Left renal pelvis (tissue), 4 donors: ENCODE results near the gene LRRC4B. TPM values are rescaled to one million over a fixed set of nuclear protein-coding genes. Genes with fewer than 3 reads are reported as not detected.

ENCODE experiments used
- DNase-seq, 4 donors: peaks; one replicate each; pipeline ENCODE4 v3.0.0-alpha.2; 2013; ENCODE audit warnings: low read depth in 4 of 4, low spot score in 3 of 4
- polyA plus RNA-seq, 4 donors: library from polyadenylated mRNA; unstranded; fragments of 120-200 nt; gene quantifications; one replicate each; pipeline ENCODE4 v1.2.1, GENCODE V29; 2013; ENCODE audit not compliant: insufficient read length in 4 of 4

The LRRC4B gene
- polyA plus RNA-seq, 4 donors = 15.7 to 26.8 (median 20.1) TPM

GRCh38 chr19:50509366-50509765 lies 58.9 kb downstream of the LRRC4B start:
- no peak for DNase-seq

DNA sequence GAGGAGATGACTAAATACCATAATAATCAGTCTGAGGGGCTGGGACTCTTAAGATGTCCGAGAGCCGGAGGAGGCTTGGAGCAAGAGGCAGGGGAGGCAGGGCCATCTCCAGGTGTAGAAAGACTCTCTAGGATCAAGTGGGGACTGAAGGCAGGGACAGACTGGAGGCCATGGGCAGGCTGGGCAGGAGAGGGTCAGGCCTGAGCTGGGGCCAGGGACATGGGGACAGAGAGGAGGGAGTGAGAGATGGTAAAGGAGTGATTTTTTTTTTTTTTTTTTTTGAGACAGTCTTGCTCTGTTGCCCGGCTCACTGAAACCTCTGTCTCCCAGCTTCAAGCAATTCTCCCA lies 59.4 kb downstream of the LRRC4B start:
- DNase-seq = no peak

GRCh38 chr19:50507376-50507775 lies 60.9 kb downstream of the LRRC4B start:
- DNase-seq = no peak

GRCh38 chr19:50506700-50507099 lies 61.5 kb downstream of the LRRC4B start:
- no peak for DNase-seq

DNA sequence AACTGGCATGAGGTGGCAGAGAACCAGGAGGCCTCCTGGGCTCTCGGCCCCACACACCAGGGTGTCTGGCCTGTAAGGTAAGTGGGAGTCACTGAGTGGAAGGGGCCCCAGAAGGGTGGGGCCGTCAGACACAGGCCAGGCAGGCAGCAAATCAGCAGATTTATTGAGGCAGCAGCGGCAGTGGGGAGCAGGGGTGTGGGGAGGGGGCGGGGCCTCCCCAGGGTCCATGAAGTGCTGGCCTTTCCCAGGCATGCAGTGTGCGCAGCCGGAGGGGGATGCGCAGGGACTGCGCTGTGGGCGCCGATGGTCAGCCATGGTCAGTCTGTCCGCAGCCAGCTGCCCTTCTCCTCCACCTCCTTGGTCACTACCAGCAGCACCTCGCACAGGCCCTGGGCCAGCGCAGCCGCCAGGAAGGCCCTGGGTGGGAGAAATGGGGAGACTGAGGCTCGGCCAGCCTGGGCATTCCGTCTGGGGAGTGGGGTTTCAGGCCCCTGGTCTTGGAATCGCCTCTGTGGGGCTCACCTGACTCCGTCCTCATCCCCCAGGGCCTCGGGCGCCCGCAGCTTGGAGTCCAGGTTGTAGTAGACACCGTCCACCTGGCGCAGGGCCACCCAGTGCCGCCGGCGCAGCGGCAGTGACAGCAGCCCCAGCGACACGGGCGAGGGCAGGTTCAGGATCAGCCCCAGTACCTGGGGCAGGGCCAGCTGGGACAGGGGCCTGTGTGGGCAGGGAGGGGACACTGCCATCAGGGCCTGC lies 62.2 kb downstream of the LRRC4B start:
- no peak for DNase-seq

DNA sequence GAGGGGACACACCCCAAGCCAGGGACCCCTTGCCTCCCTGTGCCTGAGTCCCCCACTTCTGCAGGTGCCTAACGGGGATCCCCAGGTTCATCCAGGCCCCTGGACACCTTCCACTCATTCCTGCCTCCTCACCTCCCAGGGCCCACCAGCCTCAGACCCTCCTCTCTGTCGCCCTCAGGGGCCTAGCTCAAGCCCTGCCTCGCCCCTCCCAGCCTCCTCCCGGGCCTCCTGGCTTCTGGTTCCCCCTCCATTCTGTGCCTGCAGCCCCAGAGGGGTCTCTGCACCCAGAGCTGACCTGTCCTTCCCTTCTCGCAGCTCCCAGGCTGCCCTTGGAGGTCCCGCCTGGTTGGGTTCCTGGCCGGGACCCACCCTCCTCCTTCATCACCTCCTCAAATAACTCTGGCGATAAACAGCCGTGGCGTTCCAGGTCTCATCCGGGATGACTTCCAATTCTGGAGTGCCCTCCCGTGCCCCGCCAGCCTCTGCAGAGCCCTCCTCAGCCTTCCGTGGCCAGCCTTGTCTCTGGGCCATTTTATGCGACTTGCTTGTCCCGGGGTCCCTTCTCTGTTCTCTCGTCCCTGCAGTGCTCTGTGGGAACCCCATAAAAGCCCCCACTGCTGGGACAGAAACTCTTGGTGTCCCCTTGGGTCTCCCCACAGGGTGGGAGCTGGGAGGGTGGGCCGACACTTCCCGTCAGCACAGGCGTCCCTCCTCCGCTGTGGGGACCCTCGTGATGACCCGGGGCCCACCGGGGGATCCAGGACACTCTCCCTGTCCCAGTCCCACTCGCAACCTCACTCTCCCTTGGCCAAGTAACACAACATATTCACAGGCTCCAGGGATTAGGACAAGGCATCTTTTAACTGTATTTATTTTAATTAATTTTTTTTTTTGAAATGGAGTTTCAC lies 66.4 kb downstream of the LRRC4B start:
- DNase-seq = no peak

- DNase-seq = no peak
Measured at GRCh38 chr19:50501186-50501567, 67.1 kb downstream of the LRRC4B start.

GRCh38 chr19:50500753-50501151 lies 67.5 kb downstream of the LRRC4B start:
- DNase-seq = no peak

GRCh38 chr19:50500060-50500752 lies 68.0 kb downstream of the LRRC4B start:
- DNase-seq = no peak

DNA sequence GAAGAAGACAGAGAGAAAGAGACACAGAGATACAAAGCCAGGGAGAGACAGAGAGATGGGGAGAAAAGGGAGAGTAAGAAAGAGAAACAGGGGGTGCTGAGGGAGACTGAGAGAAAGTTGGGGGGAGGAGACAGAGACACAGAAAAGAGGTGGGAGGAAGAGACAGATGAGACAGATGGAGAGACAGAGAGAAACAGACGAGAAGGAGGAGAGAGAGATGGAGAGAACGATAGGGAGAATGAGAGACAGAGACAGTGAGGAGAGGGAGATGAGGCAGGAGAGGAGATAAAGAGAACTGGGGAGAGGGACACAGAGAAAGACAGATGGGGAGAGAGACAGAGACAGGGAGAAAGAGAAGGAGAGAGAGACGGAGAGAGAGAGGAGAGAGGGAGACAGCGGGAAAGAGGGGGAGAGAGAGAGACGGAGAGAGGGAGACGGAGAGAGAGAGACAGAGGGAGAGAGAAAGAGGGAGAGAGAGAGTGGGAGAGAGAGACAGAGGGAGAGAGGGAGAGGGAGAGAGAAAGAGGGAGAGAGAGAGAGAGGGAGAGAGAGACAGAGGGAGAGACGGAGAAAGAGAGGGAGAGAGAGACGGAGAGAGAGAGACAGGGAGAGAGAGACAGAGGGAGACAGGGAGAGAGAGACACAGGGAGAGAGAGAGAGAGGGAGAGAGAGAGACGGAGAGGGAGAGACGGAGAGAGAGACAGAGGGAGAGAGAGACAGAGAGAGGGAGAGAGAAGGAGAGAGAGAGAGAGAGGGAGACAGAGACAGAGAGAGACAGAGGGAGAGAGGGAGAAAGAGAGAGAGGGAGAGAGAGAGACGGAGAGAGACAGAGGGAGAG lies 69.8 kb downstream of the LRRC4B start:
- no peak for DNase-seq

GRCh38 chr19:50497022-50497405 lies 71.2 kb downstream of the LRRC4B start:
- DNase-seq = no peak

DNA sequence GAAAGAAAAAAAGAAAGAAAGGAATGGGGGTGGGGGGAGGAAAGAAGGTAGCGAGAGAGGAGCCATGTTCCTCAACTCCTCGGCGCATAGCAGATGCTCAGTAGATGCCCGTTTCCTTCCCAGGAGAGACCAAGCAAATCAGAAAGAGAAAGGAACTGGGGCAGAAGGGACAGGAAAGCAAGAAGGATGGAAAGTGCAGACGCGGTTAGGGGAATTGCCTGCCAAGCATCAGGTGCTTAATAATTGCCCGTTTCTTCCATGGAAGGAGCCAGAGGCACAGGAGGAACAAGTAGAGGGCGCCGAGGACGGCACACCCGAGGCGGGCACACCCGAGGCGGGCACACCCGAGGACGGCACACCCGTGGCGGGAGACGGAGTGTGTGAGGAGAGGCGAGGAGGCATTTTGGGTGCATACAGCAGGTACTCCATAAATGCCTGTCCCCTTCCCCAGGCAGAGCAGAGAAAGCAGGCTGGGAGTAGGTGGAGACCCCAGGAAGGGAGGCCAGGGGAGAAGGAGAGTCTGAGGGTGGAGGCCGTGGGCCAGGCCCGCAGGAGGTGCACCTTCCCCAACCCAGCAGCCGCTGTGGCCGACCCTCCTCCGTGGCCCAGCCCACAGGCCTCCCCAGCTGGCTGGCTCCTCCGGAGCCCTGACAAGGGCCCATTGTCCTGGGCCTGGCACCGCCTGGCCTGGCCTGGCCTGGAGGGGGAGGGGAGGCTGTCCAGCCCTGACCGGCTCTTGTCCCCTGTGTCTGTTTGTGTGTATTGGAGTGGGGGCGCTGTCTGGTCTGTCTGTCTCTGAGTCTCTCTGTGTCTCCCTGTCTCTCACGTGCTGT lies 71.8 kb downstream of the LRRC4B start:
- DNase-seq = no peak

DNA sequence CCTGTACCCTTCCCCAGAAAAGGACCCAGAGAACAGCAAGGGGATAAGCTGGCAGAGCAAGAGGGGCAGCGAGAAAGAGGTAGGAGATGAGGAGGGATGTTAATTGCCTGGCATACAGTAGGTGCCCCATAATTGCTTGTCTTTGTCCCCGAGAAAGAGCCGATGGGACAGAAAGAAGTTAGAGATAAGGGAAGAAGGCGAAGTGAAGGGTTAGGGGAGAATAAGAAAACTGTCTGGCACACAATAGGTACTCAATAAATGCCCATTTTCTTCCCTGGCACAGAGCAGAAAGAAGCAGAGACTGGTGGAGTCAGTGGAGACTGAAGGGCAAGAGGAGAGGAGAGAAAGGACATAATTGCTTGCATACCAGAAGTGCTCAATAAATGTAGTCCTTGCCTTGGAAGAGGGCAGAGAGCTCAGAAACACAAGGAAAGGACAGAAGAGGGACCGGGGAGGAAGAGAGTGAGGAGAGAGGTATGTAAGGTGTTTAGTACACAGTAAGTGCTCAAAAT lies 73.2 kb downstream of the LRRC4B start:
- DNase-seq = no peak

DNA sequence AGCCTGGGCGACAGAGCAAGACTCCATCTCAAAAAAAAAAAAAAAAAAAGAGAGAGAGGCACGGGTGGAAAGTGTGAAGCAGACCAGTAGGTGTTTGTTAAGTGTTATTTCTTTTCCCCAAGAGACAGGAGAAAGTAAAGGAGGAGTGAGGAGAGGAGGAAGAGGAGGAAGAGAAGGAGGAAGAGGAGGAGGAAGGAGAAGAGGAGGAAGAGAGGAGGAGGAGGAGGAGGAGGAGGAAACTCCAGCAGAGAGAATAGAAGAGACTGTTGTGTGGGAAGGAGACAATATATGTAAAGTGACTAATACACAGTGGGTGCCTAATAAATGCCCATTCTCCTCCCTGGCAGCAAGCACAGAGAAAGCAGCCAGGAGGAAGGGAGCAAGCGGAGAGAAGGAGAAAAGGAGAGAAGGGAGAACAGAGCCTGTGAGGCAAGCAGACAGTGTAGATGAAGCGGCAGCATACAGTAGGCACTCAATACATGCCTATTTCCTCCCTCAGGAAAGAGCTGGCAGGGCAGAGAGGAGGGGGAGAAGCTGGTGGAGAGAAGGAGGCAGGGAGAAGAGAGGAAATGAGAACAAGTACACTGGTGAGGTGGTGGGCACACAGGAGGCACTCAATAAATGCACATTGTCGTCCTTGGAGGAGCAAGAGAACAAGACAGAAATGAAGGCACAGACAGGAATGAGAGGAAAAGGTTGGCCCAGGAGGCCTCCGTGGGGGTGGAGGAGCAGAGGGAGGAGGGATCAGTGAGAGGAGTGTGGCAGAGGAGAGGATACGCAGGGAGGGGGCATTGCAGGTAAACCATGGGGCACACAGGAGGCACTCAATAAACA lies 73.8 kb downstream of the LRRC4B start:
- DNase-seq = no peak

DNA sequence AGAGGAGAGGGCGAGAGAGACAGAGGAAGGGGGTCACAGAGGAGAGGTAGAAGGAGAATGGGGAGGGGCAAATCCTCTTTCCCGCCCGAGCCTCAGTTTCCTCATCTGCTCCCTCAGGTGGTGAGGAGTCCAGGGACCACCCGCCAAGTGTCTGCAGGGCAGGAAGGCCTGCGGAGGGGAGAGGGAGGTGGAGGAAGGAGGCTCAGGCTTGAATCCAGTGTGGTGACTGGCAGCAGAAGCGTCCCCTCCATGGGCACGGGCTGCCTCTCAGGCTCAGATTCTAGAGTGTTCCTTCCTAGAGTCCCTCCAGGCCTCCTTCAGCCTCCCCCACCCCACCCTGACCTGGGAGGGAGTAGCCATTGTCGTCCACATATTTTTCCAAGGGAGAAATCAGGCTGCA lies 75.1 kb downstream of the LRRC4B start:
- DNase-seq = no peak

- no peak for DNase-seq
Measured at GRCh38 chr19:50492303-50493052, 75.8 kb downstream of the LRRC4B start.

GRCh38 chr19:50490991-50491472 lies 77.2 kb downstream of the LRRC4B start:
- DNase-seq = no peak

GRCh38 chr19:50490411-50490811 lies 77.8 kb downstream of the LRRC4B start:
- no peak for DNase-seq
